WTC11 (cell line): ENCODE results near the gene DDIAS. TPM values are rescaled to one million over a fixed set of nuclear protein-coding genes. Genes with fewer than 3 reads are reported as not detected.

Experiments used
- ATAC-seq: fragments of 200-7000 bp; cut with Tn5 transposase; 2 replicates; pipeline ENCODE4 v1.10.0; 2021; ENCODE audit warnings: mild to moderate bottlenecking, moderate library complexity
- CTCF ChIA-PET: fragments of 300-600 bp; sonication (Branson Sonifier 250); formaldehyde crosslinking; loops from one replicate; lab custom pipeline; 2021; ENCODE audit warnings: antibody characterized with exemption; lab: Charles Lee
- POLR2A ChIA-PET: fragments of 350-600 bp; sonication (Branson Sonifier 250); formaldehyde crosslinking; loops from one replicate; lab custom pipeline; 2021; ENCODE audit warnings: antibody characterized with exemption; lab: Charles Lee
- DNase-seq: peaks from one replicate; pipeline ENCODE4 v3.0.0; 2021; ENCODE audit warnings: low spot score
- H3K27ac Mint-ChIP-seq: 2 replicates; pipeline ENCODE4 v1.8.0; 2021; ENCODE audit warnings: mixed read lengths
- H3K27me3 Mint-ChIP-seq: 2 replicates; pipeline ENCODE4 v1.8.0; 2021; ENCODE audit warnings: low read depth, mild to moderate bottlenecking, moderate library complexity, mixed read lengths
- H3K36me3 Mint-ChIP-seq: 2 replicates; pipeline ENCODE4 v1.8.0; 2021; ENCODE audit warnings: mixed read lengths
- H3K4me1 Mint-ChIP-seq: 2 replicates; pipeline ENCODE4 v1.8.0; 2022; ENCODE audit warnings: mixed read lengths
- H3K4me3 Mint-ChIP-seq: 2 replicates; pipeline ENCODE4 v1.8.0; 2021; ENCODE audit warnings: mild to moderate bottlenecking, moderate library complexity, mixed read lengths
- H3K9me3 Mint-ChIP-seq: 2 replicates; pipeline ENCODE4 v1.8.0; 2021; ENCODE audit warnings: mixed read lengths
- GABPB1 ChIP-seq: sonication (generic); formaldehyde crosslinking; IDR thresholded peaks from 2 replicates; pipeline ENCODE4 v1.8.1; 2023; ENCODE audit warnings: mild to moderate bottlenecking, missing genetic modification reagents
- HMGA2 ChIP-seq: fragments of 250-450 bp; sonication (Bioruptor Pico); IDR thresholded peaks from 2 replicates; pipeline ENCODE4 v1.4.0; 2021; ENCODE audit warnings: mild to moderate bottlenecking, moderate library complexity
- MYBL2 ChIP-seq: sonication (generic); formaldehyde crosslinking; IDR thresholded peaks from 2 replicates; pipeline ENCODE4 v1.8.1; 2023; ENCODE audit warnings: mild to moderate bottlenecking, moderate library complexity, missing genetic modification reagents
- NFE2L1 ChIP-seq: sonication (generic); formaldehyde crosslinking; IDR thresholded peaks from 2 replicates; pipeline ENCODE4 v1.8.1; 2023; ENCODE audit warnings: missing genetic modification reagents
- RELA ChIP-seq: sonication (generic); formaldehyde crosslinking; IDR thresholded peaks from 2 replicates; pipeline ENCODE4 v1.8.1; 2022; ENCODE audit warnings: missing genetic modification reagents, mild to moderate bottlenecking, borderline replicate concordance
- ZNF317 ChIP-seq: sonication (generic); formaldehyde crosslinking; IDR thresholded peaks from 2 replicates; pipeline ENCODE4 v1.8.1; 2023; ENCODE audit warnings: low read depth, mild to moderate bottlenecking, moderate library complexity, missing genetic modification reagents, borderline replicate concordance
- ZNF396 ChIP-seq: fragments of 250-450 bp; sonication (Bioruptor Pico); IDR thresholded peaks from 2 replicates; pipeline ENCODE4 v1.8.0; 2021; ENCODE audit warnings: mild to moderate bottlenecking, moderate library complexity, borderline replicate concordance
- ZNF423 ChIP-seq: fragments of 250-450 bp; sonication (Bioruptor Pico); IDR thresholded peaks from 2 replicates; pipeline ENCODE4 v2.1.2; 2022; ENCODE audit warnings: mild to moderate bottlenecking, moderate library complexity
- total RNA-seq: library from RNA; stranded (reverse); gene quantifications from 3 replicates; pipeline ENCODE4 v1.2.3, GENCODE V29; 2021
- TF ChIP-seq, protein P1 (sequence below): sonication (generic); formaldehyde crosslinking; IDR thresholded peaks from 2 replicates; pipeline ENCODE4 v1.8.0; 2022; ENCODE audit warnings: missing genetic modification reagents
- TF ChIP-seq, protein P2 (sequence below): sonication (generic); formaldehyde crosslinking; IDR thresholded peaks from 2 replicates; pipeline ENCODE4 v1.8.1; 2023; ENCODE audit warnings: mild to moderate bottlenecking, missing genetic modification reagents, borderline replicate concordance
- TF ChIP-seq, protein P3 (sequence below): sonication (generic); formaldehyde crosslinking; IDR thresholded peaks from 2 replicates; pipeline ENCODE4 v1.8.1; 2022; ENCODE audit warnings: mild to moderate bottlenecking, missing genetic modification reagents, moderate library complexity, borderline replicate concordance
- TF ChIP-seq, protein P4 (sequence below): sonication (generic); formaldehyde crosslinking; IDR thresholded peaks from 2 replicates; pipeline ENCODE4 v1.8.1; 2022; ENCODE audit warnings: low read depth, mild to moderate bottlenecking, moderate library complexity, missing genetic modification reagents, borderline replicate concordance
- TF ChIP-seq, protein P5 (sequence below): fragments of 250-450 bp; sonication (Bioruptor Pico); conservative IDR thresholded peaks from 2 replicates; pipeline ENCODE4 v1.9.0; 2021; ENCODE audit warnings: mild to moderate bottlenecking
- TF ChIP-seq, protein P6 (sequence below): sonication (generic); formaldehyde crosslinking; IDR thresholded peaks from 2 replicates; pipeline ENCODE4 v1.8.1; 2022; ENCODE audit warnings: low read depth, missing genetic modification reagents, borderline replicate concordance
- TF ChIP-seq, protein P7 (sequence below): sonication (generic); formaldehyde crosslinking; IDR thresholded peaks from 2 replicates; pipeline ENCODE4 v1.8.1; 2023; ENCODE audit warnings: mild to moderate bottlenecking, missing genetic modification reagents
- TF ChIP-seq, protein P8 (sequence below): fragments of 250-450 bp; sonication (Bioruptor Pico); IDR thresholded peaks from 2 replicates; pipeline ENCODE4 v1.8.0; 2021; ENCODE audit warnings: mild to moderate bottlenecking

Gene DDIAS
- total RNA-seq, 1 experiment from 2014 or later = 28.7 TPM

DNA sequence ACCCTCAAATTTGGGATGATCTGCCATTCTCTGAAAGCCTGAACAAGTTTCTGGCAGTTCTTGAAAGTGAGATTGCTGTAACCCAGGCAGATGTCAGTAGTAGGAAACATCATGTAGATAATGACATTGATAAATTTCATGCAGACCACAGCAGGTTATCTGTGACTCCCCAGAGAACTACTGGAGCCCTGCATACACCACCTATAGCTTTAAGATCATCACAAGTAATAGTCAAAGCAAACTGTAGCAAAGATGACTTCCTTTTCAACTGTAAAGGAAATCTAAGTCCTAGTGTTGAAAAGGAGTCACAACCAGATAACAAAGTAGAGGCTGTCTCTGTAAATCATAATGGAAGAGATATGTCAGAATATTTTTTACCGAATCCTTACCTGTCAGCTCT lies 31.0 kb downstream of the DDIAS start:
- Mint-ChIP-seq H3K4me1 (no peaks in the 10 kb centered on the region), H3K4me3 (no peak overlapping the region), H3K36me3 (peaks cover 36% of the 10 kb centered on the region), H3K27ac (no peak overlapping the region), H3K27me3 (no peaks in the 10 kb centered on the region), H3K9me3 (no peaks in the 10 kb centered on the region)
- no peak for DNase-seq
- TF ChIP-seq, protein P1, sequence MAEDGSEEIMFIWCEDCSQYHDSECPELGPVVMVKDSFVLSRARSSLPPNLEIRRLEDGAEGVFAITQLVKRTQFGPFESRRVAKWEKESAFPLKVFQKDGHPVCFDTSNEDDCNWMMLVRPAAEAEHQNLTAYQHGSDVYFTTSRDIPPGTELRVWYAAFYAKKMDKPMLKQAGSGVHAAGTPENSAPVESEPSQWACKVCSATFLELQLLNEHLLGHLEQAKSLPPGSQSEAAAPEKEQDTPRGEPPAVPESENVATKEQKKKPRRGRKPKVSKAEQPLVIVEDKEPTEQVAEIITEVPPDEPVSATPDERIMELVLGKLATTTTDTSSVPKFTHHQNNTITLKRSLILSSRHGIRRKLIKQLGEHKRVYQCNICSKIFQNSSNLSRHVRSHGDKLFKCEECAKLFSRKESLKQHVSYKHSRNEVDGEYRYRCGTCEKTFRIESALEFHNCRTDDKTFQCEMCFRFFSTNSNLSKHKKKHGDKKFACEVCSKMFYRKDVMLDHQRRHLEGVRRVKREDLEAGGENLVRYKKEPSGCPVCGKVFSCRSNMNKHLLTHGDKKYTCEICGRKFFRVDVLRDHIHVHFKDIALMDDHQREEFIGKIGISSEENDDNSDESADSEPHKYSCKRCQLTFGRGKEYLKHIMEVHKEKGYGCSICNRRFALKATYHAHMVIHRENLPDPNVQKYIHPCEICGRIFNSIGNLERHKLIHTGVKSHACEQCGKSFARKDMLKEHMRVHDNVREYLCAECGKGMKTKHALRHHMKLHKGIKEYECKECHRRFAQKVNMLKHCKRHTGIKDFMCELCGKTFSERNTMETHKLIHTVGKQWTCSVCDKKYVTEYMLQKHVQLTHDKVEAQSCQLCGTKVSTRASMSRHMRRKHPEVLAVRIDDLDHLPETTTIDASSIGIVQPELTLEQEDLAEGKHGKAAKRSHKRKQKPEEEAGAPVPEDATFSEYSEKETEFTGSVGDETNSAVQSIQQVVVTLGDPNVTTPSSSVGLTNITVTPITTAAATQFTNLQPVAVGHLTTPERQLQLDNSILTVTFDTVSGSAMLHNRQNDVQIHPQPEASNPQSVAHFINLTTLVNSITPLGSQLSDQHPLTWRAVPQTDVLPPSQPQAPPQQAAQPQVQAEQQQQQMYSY = no peak
- TF ChIP-seq GABPB1 (CRISPR knock-in tag) (no peak), ZNF423 (CRISPR knock-in tag) (no peak)
- TF ChIP-seq, protein P2, sequence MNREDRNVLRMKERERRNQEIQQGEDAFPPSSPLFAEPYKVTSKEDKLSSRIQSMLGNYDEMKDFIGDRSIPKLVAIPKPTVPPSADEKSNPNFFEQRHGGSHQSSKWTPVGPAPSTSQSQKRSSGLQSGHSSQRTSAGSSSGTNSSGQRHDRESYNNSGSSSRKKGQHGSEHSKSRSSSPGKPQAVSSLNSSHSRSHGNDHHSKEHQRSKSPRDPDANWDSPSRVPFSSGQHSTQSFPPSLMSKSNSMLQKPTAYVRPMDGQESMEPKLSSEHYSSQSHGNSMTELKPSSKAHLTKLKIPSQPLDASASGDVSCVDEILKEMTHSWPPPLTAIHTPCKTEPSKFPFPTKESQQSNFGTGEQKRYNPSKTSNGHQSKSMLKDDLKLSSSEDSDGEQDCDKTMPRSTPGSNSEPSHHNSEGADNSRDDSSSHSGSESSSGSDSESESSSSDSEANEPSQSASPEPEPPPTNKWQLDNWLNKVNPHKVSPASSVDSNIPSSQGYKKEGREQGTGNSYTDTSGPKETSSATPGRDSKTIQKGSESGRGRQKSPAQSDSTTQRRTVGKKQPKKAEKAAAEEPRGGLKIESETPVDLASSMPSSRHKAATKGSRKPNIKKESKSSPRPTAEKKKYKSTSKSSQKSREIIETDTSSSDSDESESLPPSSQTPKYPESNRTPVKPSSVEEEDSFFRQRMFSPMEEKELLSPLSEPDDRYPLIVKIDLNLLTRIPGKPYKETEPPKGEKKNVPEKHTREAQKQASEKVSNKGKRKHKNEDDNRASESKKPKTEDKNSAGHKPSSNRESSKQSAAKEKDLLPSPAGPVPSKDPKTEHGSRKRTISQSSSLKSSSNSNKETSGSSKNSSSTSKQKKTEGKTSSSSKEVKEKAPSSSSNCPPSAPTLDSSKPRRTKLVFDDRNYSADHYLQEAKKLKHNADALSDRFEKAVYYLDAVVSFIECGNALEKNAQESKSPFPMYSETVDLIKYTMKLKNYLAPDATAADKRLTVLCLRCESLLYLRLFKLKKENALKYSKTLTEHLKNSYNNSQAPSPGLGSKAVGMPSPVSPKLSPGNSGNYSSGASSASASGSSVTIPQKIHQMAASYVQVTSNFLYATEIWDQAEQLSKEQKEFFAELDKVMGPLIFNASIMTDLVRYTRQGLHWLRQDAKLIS = no peak
- TF ChIP-seq, protein P3, sequence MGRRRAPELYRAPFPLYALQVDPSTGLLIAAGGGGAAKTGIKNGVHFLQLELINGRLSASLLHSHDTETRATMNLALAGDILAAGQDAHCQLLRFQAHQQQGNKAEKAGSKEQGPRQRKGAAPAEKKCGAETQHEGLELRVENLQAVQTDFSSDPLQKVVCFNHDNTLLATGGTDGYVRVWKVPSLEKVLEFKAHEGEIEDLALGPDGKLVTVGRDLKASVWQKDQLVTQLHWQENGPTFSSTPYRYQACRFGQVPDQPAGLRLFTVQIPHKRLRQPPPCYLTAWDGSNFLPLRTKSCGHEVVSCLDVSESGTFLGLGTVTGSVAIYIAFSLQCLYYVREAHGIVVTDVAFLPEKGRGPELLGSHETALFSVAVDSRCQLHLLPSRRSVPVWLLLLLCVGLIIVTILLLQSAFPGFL (CRISPR knock-in tag) = no peak
- TF ChIP-seq, protein P4, sequence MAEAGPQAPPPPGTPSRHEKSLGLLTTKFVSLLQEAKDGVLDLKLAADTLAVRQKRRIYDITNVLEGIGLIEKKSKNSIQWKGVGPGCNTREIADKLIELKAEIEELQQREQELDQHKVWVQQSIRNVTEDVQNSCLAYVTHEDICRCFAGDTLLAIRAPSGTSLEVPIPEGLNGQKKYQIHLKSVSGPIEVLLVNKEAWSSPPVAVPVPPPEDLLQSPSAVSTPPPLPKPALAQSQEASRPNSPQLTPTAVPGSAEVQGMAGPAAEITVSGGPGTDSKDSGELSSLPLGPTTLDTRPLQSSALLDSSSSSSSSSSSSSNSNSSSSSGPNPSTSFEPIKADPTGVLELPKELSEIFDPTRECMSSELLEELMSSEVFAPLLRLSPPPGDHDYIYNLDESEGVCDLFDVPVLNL (CRISPR knock-in tag) = no peak
- TF ChIP-seq, protein P5, sequence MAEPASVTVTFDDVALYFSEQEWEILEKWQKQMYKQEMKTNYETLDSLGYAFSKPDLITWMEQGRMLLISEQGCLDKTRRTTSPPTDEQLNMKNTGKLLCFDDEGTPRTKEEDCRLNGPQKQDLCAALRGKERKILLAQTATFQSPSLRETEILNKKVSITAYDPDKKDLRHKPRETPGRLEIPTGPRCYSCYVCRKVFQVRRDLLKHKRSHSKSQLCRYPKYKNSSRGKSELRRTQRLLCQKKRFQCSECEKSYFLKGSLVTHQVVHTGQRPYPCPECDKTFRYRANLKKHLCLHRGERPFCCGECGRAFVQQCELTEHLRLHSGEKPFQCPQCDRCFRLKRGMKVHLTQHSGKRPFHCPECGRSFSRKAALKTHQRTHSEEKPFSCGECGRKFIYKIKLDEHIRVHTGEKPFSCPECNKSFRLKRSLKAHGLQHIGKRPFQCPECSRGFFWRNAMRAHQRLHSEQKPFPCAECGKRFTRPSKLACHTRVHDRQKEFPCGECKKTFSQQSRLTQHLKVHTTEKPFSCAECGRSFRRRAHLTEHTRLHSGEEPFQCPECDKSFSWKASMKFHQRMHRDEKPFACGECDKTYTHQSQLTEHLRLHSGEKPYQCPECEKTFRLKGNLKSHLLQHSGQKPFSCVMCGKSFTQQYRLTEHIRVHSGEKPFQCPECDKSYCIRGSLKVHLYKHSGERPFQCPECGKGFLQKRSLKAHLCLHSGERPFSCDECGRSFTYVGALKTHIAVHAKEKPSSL (CRISPR knock-in tag) = no peak
- ChIA-PET POLR2A (no interaction called here), CTCF (interaction anchor here (3.4 kb wide), 1 partner anchor 65 kb away, joined by 13 read pairs; no protein-coding TSS in a partner anchor)
- no peak for ATAC-seq

DNA sequence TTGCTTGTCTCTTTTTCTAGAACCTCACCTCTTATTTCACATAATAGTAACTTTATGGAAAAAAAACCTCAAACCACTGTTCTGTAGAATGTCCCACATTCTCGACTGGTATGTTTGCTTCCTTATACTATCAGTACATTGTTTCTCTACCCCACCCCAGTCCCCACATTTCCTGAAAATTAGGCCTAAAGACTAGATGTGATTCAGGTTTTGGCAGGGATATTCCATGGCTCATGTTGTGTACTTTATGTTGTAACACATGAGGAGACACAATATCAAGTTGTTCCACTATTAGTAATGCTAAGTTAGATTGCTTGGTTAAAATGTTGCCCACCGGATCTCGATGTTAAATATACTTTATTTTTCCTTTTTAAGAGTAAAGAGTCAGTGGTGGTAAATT lies 34.7 kb downstream of the DDIAS start:
- H3K27me3 Mint-ChIP-seq = no peaks in the 10 kb centered on the region
- POLR2A ChIA-PET = no interaction called here
- no peak for ATAC-seq
- TF ChIP-seq, protein P6, sequence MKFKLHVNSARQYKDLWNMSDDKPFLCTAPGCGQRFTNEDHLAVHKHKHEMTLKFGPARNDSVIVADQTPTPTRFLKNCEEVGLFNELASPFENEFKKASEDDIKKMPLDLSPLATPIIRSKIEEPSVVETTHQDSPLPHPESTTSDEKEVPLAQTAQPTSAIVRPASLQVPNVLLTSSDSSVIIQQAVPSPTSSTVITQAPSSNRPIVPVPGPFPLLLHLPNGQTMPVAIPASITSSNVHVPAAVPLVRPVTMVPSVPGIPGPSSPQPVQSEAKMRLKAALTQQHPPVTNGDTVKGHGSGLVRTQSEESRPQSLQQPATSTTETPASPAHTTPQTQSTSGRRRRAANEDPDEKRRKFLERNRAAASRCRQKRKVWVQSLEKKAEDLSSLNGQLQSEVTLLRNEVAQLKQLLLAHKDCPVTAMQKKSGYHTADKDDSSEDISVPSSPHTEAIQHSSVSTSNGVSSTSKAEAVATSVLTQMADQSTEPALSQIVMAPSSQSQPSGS = no peak
- TF ChIP-seq NFE2L1 (CRISPR knock-in tag) (no peak), MYBL2 (CRISPR knock-in tag) (no peak), ZNF396 (CRISPR knock-in tag) (no peak), RELA (no peak), ZNF317 (CRISPR knock-in tag) (no peak), HMGA2 (CRISPR knock-in tag) (no peak)
- TF ChIP-seq, protein P7, sequence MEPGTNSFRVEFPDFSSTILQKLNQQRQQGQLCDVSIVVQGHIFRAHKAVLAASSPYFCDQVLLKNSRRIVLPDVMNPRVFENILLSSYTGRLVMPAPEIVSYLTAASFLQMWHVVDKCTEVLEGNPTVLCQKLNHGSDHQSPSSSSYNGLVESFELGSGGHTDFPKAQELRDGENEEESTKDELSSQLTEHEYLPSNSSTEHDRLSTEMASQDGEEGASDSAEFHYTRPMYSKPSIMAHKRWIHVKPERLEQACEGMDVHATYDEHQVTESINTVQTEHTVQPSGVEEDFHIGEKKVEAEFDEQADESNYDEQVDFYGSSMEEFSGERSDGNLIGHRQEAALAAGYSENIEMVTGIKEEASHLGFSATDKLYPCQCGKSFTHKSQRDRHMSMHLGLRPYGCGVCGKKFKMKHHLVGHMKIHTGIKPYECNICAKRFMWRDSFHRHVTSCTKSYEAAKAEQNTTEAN (CRISPR knock-in tag) = no peak
- TF ChIP-seq, protein P4 (CRISPR knock-in tag) = no peak
- TF ChIP-seq, protein P8, sequence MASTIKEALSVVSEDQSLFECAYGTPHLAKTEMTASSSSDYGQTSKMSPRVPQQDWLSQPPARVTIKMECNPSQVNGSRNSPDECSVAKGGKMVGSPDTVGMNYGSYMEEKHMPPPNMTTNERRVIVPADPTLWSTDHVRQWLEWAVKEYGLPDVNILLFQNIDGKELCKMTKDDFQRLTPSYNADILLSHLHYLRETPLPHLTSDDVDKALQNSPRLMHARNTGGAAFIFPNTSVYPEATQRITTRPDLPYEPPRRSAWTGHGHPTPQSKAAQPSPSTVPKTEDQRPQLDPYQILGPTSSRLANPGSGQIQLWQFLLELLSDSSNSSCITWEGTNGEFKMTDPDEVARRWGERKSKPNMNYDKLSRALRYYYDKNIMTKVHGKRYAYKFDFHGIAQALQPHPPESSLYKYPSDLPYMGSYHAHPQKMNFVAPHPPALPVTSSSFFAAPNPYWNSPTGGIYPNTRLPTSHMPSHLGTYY (CRISPR knock-in tag) = no peak

More for the DNA sequence above, 34.7 kb downstream of the DDIAS start:
- Mint-ChIP-seq H3K4me3 (no peak overlapping the region), H3K36me3 (peaks cover 22% of the 10 kb centered on the region), H3K27ac (no peak overlapping the region), H3K9me3 (no peaks in the 10 kb centered on the region), H3K4me1 (no peaks in the 10 kb centered on the region)
- CTCF ChIA-PET = interaction anchor here (1.0 kb wide), 1 partner anchor 9 kb away, joined by 3 read pairs; no protein-coding TSS in a partner anchor
- no peak for DNase-seq
